ENCODE data around the gene MRPS23. TPM values are rescaled to one million over a fixed set of nuclear protein-coding genes. Genes with fewer than 3 reads are reported as not detected.

The MRPS23 gene
- polyA plus RNA-seq, 1 donor from 2014 or later: 80.5 TPM

GRCh38 chr17:57860414-57860999, 10.7 kb upstream of the MRPS23 start:
- no peaks in the 10 kb centered on the region for H3F3A ChIP-seq (ENCODE audit: insufficient read depth, low read length, poor library complexity, severe bottlenecking)
- H3K79me2 ChIP-seq (replicated peaks; ENCODE audit: insufficient read depth, low read length): no peaks in the 10 kb centered on the region
- no peaks in the 10 kb centered on the region for H3K9me2 ChIP-seq (ENCODE audit: insufficient read depth, low read length)
- no peaks in the 10 kb centered on the region for H4K20me1 ChIP-seq (ENCODE audit: insufficient read depth)
- H3K4me2 ChIP-seq (ENCODE audit: low read length): no peak overlapping the region
- peaks cover 22% of the 10 kb centered on the region for H3K27me3 ChIP-seq (ENCODE audit: insufficient read depth, low read depth, low read length)
- H3K4me3 ChIP-seq (ENCODE audit: low read length): no peak overlapping the region
- H3K27ac ChIP-seq (ENCODE audit: low read length): no peak overlapping the region
- no peak overlapping the region for H3K9ac ChIP-seq (ENCODE audit: low read length)
- no peaks in the 10 kb centered on the region for H3K36me3 ChIP-seq (ENCODE audit: insufficient read depth, low read length)
- no peak for TF ChIP-seq RAD21 (conservative IDR thresholded peaks at IDR 0.05)
- TF ChIP-seq SMC3 (conservative IDR thresholded peaks at IDR 0.05; ENCODE audit: poor library complexity): no peak
- no peak for TF ChIP-seq EP300 (conservative IDR thresholded peaks at IDR 0.05; ENCODE audit: poor library complexity, severe bottlenecking)
- no peaks in the 10 kb centered on the region for H3K9me3 ChIP-seq (ENCODE audit: low read length)
- no peak overlapping the region for H2AFZ ChIP-seq (ENCODE audit: low read depth, low read length)

GRCh38 chr17:57859601-57860413, 10.0 kb upstream of the MRPS23 start:
- Histone ChIP-seq H3K9me2 (ENCODE audit: insufficient read depth, low read length) (no peaks in the 10 kb centered on the region), H3K27me3 (ENCODE audit: insufficient read depth, low read depth, low read length) (peaks cover 22% of the 10 kb centered on the region), H3K9ac (ENCODE audit: low read length) (no peak overlapping the region), H3K79me2 (replicated peaks; ENCODE audit: insufficient read depth, low read length) (no peaks in the 10 kb centered on the region), H2AFZ (ENCODE audit: low read depth, low read length) (no peak overlapping the region), H3F3A (ENCODE audit: insufficient read depth, low read length, poor library complexity, severe bottlenecking) (no peaks in the 10 kb centered on the region), H3K36me3 (ENCODE audit: insufficient read depth, low read length) (no peaks in the 10 kb centered on the region), H3K27ac (ENCODE audit: low read length) (no peak overlapping the region), H3K4me2 (ENCODE audit: low read length) (no peak overlapping the region), H4K20me1 (ENCODE audit: insufficient read depth) (no peaks in the 10 kb centered on the region), H3K9me3 (ENCODE audit: low read length) (no peaks in the 10 kb centered on the region), H3K4me3 (ENCODE audit: low read length) (no peak overlapping the region)
- TF ChIP-seq EP300 (conservative IDR thresholded peaks at IDR 0.05; ENCODE audit: poor library complexity, severe bottlenecking): no peak
- no peak for TF ChIP-seq RAD21 (conservative IDR thresholded peaks at IDR 0.05)
- no peak for TF ChIP-seq MXI1 (conservative IDR thresholded peaks at IDR 0.05; ENCODE audit: poor library complexity, severe bottlenecking)
- no peak for TF ChIP-seq REST (IDR thresholded peaks at IDR 0.05; ENCODE audit: borderline replicate concordance)
- no peak for TF ChIP-seq CTCF (IDR thresholded peaks at IDR 0.05; ENCODE audit: poor library complexity, severe bottlenecking)
- no peak for TF ChIP-seq POLR2AphosphoS5 (IDR thresholded peaks at IDR 0.05)
- no peak for TF ChIP-seq TAF1 (IDR thresholded peaks at IDR 0.05; ENCODE audit: low read depth)
- TF ChIP-seq SMC3 (conservative IDR thresholded peaks at IDR 0.05; ENCODE audit: poor library complexity): no peak
- no peak for TF ChIP-seq EZH2 (IDR thresholded peaks at IDR 0.05; ENCODE audit: borderline replicate concordance, insufficient read depth, low read length, poor library complexity, severe bottlenecking)
